ENCODE results near the gene APBA2.

The APBA2 gene

DNA sequence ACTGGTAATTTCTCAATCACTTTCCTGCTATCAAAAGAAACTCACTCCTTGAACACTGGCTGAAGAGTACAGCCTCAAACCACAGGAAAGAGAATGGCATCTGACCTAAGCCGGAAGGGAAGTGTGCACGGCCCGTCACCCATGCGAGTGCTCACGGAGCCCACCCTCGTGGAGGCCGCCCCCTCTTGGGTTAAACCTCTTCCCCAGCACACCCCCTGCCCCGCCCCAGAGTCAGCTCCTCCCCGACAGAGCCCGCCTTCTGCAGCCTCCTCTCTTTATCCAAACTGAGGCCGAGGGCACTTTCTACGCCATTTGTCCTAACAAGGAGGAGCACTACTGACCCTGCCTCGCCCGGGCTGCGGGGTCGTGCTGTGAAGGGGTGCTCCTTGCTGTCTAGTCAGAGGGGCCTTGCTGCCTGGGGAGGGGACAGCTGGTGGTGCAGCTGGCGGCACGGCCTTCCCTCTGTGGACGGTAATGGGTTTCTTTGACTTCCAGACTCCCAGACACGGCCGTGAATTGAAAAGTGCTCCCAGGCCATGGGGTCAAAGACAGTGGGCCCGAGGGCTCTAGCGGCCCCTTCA is 246.2 kb downstream of the APBA2 start:
- TF ChIP-seq ZFX (IDR thresholded peaks at IDR 0.05) = no peak
- TF ChIP-seq, protein P1, sequence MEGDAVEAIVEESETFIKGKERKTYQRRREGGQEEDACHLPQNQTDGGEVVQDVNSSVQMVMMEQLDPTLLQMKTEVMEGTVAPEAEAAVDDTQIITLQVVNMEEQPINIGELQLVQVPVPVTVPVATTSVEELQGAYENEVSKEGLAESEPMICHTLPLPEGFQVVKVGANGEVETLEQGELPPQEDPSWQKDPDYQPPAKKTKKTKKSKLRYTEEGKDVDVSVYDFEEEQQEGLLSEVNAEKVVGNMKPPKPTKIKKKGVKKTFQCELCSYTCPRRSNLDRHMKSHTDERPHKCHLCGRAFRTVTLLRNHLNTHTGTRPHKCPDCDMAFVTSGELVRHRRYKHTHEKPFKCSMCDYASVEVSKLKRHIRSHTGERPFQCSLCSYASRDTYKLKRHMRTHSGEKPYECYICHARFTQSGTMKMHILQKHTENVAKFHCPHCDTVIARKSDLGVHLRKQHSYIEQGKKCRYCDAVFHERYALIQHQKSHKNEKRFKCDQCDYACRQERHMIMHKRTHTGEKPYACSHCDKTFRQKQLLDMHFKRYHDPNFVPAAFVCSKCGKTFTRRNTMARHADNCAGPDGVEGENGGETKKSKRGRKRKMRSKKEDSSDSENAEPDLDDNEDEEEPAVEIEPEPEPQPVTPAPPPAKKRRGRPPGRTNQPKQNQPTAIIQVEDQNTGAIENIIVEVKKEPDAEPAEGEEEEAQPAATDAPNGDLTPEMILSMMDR (conservative IDR thresholded peaks at IDR 0.05) = no peak
- no peak overlapping the region for H3K27ac ChIP-seq

DNA sequence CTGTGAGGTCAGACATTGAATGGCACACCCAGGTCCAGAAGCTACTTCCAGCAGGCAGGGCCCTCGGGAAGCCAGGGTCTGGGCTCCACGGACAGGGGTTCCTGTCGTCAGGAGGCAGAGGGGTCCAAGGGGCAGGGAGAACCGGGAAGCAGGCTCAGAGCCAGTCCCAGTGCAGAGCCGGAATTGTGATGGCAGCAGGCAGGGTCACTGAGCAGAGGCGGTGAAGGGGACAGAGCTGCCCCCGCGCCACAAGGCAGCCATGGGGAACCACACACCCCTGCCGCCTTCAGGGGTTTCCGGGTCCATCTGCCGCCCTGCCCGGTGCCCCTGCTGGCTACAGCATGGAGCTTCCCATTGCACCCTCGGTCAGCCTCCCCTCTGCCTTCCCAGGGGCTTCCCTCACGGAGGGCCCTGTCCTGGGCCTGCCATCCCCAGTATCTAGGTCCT is 247.0 kb downstream of the APBA2 start:
- H3K27ac ChIP-seq = no peak overlapping the region
- TF ChIP-seq, protein P1 (conservative IDR thresholded peaks at IDR 0.05) = no peak
- no peak for TF ChIP-seq ZFX (IDR thresholded peaks at IDR 0.05)

DNA sequence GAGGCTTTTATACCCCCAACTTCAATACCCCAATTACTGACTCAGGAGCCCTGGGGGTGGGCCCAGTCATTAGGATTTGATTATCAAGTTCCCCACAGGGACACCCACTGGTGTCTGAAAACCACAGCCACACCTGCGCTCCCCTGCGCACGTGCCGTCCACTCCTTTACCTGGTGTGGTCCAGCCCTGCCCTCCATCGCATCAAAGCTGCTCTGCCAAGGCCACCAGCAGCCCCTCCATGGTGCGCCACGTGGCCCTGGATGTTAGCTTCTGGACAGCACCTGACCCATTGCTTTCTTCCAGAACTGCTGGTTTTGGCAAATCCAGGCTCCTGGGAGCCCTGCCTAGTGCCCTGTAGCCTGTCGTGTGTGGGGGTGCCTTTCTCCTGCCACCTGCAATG is 247.5 kb downstream of the APBA2 start:
- TF ChIP-seq, protein P1 (conservative IDR thresholded peaks at IDR 0.05) = no peak
- TF ChIP-seq ZFX (IDR thresholded peaks at IDR 0.05) = no peak

DNA sequence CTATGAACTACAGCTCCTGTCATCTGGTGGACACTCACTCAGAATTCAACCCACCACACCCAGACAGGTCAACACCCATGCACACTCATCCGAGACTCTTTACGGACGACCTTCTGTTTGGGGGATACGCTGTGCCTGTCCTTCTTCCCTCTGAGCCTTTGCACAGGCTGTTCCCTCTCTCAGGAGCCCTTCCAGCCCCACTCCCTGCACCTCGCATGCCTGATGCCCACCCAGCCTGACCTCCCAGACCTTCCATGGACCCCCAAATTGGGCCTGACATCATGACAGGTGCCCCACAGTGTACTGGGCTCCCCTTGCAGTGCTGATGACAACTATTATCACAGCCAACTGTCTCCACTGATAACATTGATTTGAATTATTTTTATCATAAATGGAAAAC is 248.0 kb downstream of the APBA2 start:
- TF ChIP-seq ZFX (IDR thresholded peaks at IDR 0.05) = no peak
- TF ChIP-seq, protein P1 (conservative IDR thresholded peaks at IDR 0.05) = no peak
- H3K27ac ChIP-seq = no peak overlapping the region

More for the DNA sequence above, 247.5 kb downstream of the APBA2 start:
- H3K27ac ChIP-seq = no peak overlapping the region

DNA sequence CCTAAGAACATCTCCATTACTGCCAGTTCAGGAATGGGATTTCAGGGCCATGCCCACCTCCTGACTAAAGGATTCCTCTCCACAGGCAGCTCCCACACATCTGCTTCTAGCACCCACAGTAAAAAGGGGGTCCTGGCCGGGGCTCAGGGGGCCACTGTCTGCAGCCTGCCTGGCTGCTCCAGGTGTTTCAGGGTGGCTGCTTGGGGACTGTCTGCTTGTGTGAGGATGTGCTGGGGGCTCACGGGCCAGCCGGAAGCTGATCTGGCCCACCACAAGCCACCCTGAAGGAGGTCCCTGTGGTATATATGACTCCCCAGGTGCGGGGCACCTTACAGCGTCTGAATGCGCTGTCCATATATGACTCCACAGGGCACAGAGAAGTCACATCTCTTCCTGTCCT is 248.5 kb downstream of the APBA2 start:
- TF ChIP-seq ZFX (IDR thresholded peaks at IDR 0.05) = no peak
- TF ChIP-seq, protein P1 (conservative IDR thresholded peaks at IDR 0.05) = no peak
- no peak overlapping the region for H3K27ac ChIP-seq

DNA sequence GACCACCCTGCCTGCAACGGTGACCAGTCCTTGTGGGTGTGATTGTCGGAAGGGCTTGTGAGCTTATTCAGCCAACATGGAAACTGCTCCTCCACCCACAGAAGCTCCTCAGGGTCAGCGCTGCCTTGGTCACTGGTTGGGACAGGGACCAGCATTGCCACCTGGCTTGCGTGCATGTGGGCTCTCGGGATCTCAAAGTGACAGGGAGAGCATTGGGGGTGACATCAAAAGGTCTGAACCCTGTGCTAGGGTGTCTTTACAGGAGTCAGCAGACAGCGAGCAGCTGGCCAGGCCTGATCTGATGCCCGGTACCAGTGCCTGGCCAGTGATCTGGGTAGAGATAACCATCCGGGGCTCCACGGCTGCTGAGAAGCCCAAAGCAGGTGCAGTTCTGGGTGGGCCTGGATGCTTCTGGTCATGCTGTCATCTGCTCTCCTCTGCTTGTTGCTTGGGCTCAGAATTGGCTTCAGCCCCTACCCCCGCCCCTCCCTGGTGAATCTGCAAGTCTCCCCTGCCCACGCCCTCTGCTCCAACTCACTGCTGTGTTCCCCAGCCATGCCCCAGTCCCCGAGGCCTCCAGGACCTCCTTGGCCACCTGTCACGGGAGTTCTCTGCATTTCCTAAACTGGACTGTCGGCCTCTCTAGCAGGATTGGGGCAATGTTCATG is 249.0 kb downstream of the APBA2 start:
- TF ChIP-seq, protein P1 (conservative IDR thresholded peaks at IDR 0.05) = no peak
- TF ChIP-seq ZFX (IDR thresholded peaks at IDR 0.05) = no peak
- no peak overlapping the region for H3K27ac ChIP-seq

DNA sequence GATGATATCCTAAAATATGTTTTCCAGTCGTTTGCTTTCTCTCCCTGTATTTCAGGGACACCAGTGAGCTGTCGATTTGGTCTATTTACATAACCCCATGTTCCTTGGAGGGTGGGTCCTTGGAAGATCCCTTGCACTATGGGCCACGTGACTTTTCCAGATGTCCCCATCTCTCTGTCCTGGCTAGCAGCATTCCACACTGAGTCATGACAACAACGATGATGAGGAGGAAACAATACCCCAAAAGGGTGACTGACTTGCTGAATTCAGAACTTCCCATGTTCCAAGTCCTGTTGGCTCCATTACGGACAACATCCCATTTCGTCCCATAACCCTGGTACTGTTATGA is 249.5 kb downstream of the APBA2 start:
- no peak overlapping the region for H3K27ac ChIP-seq
- TF ChIP-seq, protein P1 (conservative IDR thresholded peaks at IDR 0.05) = no peak

Measured in C4-2B (cell line).